ENCODE data around the gene NFIX. TPM values are rescaled to one million over a fixed set of nuclear protein-coding genes. Genes with fewer than 3 reads are reported as not detected.

The NFIX gene
- total RNA-seq, 1 experiment from 2014 or later, result 69.7 TPM

DNA sequence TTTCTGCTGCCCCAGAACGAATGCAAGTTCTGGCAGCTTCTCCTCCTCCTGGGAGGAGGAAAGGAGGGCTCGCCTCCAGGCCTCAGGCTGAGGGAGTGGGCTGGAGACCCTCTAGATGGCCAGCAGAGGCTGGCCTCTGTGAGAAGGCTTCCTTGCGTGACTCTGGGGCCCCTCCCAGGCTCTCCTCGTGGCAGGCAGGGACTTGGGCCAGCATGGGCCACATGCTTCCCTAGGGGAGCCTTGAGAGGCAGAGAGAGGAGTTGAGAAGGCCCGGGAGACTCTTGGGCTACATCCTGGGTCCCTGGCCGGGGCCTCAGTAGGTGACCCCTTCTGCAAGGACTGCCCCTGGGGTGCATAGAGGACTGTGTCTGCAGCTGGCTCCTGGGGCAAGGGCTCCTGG, 81.5 kb downstream of the NFIX start:
- intact Hi-C loops (cut with micrococcal nuclease; ENCODE audit: unreplicated experiment), result no loop called here
- no peak overlapping the region for H3K4me3 ChIP-seq (ENCODE audit: low read depth, low read length, poor library complexity, severe bottlenecking)
- ChIA-PET POLR2A (ENCODE audit: low non-redundant PET) (no interaction called here), CTCF (no interaction called here)
- H3K9me3 ChIP-seq (ENCODE audit: low read depth, low read length, poor library complexity, severe bottlenecking), result no peaks in the 10 kb centered on the region
- no peaks in the 10 kb centered on the region for H3K27me3 ChIP-seq (replicated peaks; ENCODE audit: insufficient read depth, low read depth, low read length, poor library complexity)
- DNase-seq (ENCODE audit: low spot score), result no peak
- TF ChIP-seq EZH2 (IDR thresholded peaks at IDR 0.05; ENCODE audit: borderline replicate concordance, low read depth, low read length, poor library complexity, severe bottlenecking), result no peak
- TF ChIP-seq, protein P1, sequence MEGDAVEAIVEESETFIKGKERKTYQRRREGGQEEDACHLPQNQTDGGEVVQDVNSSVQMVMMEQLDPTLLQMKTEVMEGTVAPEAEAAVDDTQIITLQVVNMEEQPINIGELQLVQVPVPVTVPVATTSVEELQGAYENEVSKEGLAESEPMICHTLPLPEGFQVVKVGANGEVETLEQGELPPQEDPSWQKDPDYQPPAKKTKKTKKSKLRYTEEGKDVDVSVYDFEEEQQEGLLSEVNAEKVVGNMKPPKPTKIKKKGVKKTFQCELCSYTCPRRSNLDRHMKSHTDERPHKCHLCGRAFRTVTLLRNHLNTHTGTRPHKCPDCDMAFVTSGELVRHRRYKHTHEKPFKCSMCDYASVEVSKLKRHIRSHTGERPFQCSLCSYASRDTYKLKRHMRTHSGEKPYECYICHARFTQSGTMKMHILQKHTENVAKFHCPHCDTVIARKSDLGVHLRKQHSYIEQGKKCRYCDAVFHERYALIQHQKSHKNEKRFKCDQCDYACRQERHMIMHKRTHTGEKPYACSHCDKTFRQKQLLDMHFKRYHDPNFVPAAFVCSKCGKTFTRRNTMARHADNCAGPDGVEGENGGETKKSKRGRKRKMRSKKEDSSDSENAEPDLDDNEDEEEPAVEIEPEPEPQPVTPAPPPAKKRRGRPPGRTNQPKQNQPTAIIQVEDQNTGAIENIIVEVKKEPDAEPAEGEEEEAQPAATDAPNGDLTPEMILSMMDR (conservative IDR thresholded peaks at IDR 0.05; ENCODE audit: low read depth, low read length), result no peak
- H3K27ac ChIP-seq (ENCODE audit: low read depth, low read length, poor library complexity, severe bottlenecking), result no peak overlapping the region
- no TSS peak for BruUV-seq (replicated peaks)
- peaks cover 24% of the 10 kb centered on the region for H3K4me1 ChIP-seq (ENCODE audit: insufficient read depth, low read length, poor library complexity, severe bottlenecking)
- H3K36me3 ChIP-seq (ENCODE audit: insufficient read depth, low read length, poor library complexity, severe bottlenecking), result peaks cover 16% of the 10 kb centered on the region

- BruUV-seq (replicated peaks), result no TSS peak
- Histone ChIP-seq H3K36me3 (ENCODE audit: insufficient read depth, low read length, poor library complexity, severe bottlenecking) (peaks cover 16% of the 10 kb centered on the region), H3K4me3 (ENCODE audit: low read depth, low read length, poor library complexity, severe bottlenecking) (no peak overlapping the region), H3K9me3 (ENCODE audit: low read depth, low read length, poor library complexity, severe bottlenecking) (no peaks in the 10 kb centered on the region), H3K27me3 (replicated peaks; ENCODE audit: insufficient read depth, low read depth, low read length, poor library complexity) (no peaks in the 10 kb centered on the region), H3K4me1 (ENCODE audit: insufficient read depth, low read length, poor library complexity, severe bottlenecking) (peaks cover 27% of the 10 kb centered on the region), H3K27ac (ENCODE audit: low read depth, low read length, poor library complexity, severe bottlenecking) (no peak overlapping the region)
- DNase-seq (ENCODE audit: low spot score), result no peak
- ChIA-PET CTCF (no interaction called here), POLR2A (ENCODE audit: low non-redundant PET) (no interaction called here)
- TF ChIP-seq, protein P1 (conservative IDR thresholded peaks at IDR 0.05; ENCODE audit: low read depth, low read length), result no peak
- no peak for TF ChIP-seq EZH2 (IDR thresholded peaks at IDR 0.05; ENCODE audit: borderline replicate concordance, low read depth, low read length, poor library complexity, severe bottlenecking)
- intact Hi-C loops (cut with micrococcal nuclease; ENCODE audit: unreplicated experiment), result no loop called here
Measured at GRCh38 chr19:13077240-13077639, 82.0 kb downstream of the NFIX start.

GRCh38 chr19:13078381-13078780, 83.1 kb downstream of the NFIX start:
- BruUV-seq (replicated peaks), result no TSS peak
- Histone ChIP-seq H3K36me3 (ENCODE audit: insufficient read depth, low read length, poor library complexity, severe bottlenecking) (peaks cover 13% of the 10 kb centered on the region), H3K4me3 (ENCODE audit: low read depth, low read length, poor library complexity, severe bottlenecking) (no peak overlapping the region), H3K4me1 (ENCODE audit: insufficient read depth, low read length, poor library complexity, severe bottlenecking) (peaks cover 32% of the 10 kb centered on the region), H3K27ac (ENCODE audit: low read depth, low read length, poor library complexity, severe bottlenecking) (peak overlapping the region; percentile 47), H3K9me3 (ENCODE audit: low read depth, low read length, poor library complexity, severe bottlenecking) (no peaks in the 10 kb centered on the region), H3K27me3 (replicated peaks; ENCODE audit: insufficient read depth, low read depth, low read length, poor library complexity) (no peaks in the 10 kb centered on the region)
- DNase-seq (ENCODE audit: low spot score), result no peak
- TF ChIP-seq, protein P1 (conservative IDR thresholded peaks at IDR 0.05; ENCODE audit: low read depth, low read length), result no peak
- TF ChIP-seq EZH2 (IDR thresholded peaks at IDR 0.05; ENCODE audit: borderline replicate concordance, low read depth, low read length, poor library complexity, severe bottlenecking), result no peak
- intact Hi-C loops (cut with micrococcal nuclease; ENCODE audit: unreplicated experiment), result no loop called here
- CTCF ChIA-PET, result no interaction called here
- POLR2A ChIA-PET (ENCODE audit: low non-redundant PET), result no interaction called here

All from A673 (cell line).